Panc1 (cell line): ENCODE results near the gene EYA3. TPM values are rescaled to one million over a fixed set of nuclear protein-coding genes. Genes with fewer than 3 reads are reported as not detected.

Experiments
- ATAC-seq: fragments of 200-7000 bp; cut with Tn5 transposase; 2 replicates; pipeline ENCODE4 v1.9.1; 2020; ENCODE audit warnings: mild to moderate bottlenecking, moderate library complexity
- BruUV-seq: library from RNA; stranded (reverse); fragments of 400-500 nt; replicated peaks from 2 replicates; lab custom pipeline; 2021; lab: Mats Ljungman, UMichigan
- CTCF ChIA-PET: fragments of 300-600 bp; sonication (Branson Sonifier 250); formaldehyde crosslinking; loops from one replicate; lab custom pipeline; 2022; ENCODE audit warnings: antibody characterized with exemption; lab: Charles Lee
- POLR2A ChIA-PET: fragments of 300-600 bp; sonication (Branson Sonifier 250); formaldehyde crosslinking; loops from one replicate; lab custom pipeline; 2022; ENCODE audit warnings: antibody characterized with exemption; lab: Charles Lee
- DNase-seq: peaks from one replicate; pipeline ENCODE4 v3.0.0-alpha.2; 2010; ENCODE audit warnings: low read depth, low spot score
- H3K27ac ChIP-seq: 2 replicates; pipeline ENCODE4 v1.5.1; 2011; ENCODE audit warnings: mild to moderate bottlenecking, low read length, inconsistent platforms
- H3K27me3 ChIP-seq: fragments of 200-500 bp; sonication (Bioruptor generic); 2 replicates; pipeline ENCODE4 v1.6.0; 2014; ENCODE audit warnings: low read length, inconsistent platforms; ENCODE audit not compliant: control insufficient read depth, insufficient read depth
- H3K36me3 ChIP-seq: fragments of 200-500 bp; sonication (Bioruptor generic); 2 replicates; pipeline ENCODE4 v1.5.1; 2014; ENCODE audit warnings: inconsistent platforms, mild to moderate bottlenecking, low read length, moderate library complexity; ENCODE audit not compliant: control insufficient read depth, insufficient read depth
- H3K4me1 ChIP-seq: 2 replicates; pipeline ENCODE4 v1.5.1; 2011; ENCODE audit warnings: inconsistent platforms, mild to moderate bottlenecking, low read length, moderate library complexity; ENCODE audit not compliant: control insufficient read depth, insufficient read depth
- H3K4me3 ChIP-seq, 2 experiments: 2 replicates each; pipeline ENCODE4 v1.5.1; 2011 to 2012; ENCODE audit warnings: low read depth in 2 of 2, low read length in 2 of 2, mild to moderate bottlenecking in 2 of 2, inconsistent platforms in 1 of 2, moderate library complexity in 1 of 2
- H3K9me3 ChIP-seq: fragments of 200-500 bp; sonication (Bioruptor generic); 2 replicates; pipeline ENCODE4 v1.5.1; 2014; ENCODE audit warnings: low read depth, mild to moderate bottlenecking, inconsistent platforms, low read length, moderate library complexity; ENCODE audit not compliant: control insufficient read depth, insufficient read depth
- CTCF ChIP-seq: fragments of 450-650 bp; IDR thresholded peaks from 2 replicates; pipeline ENCODE4 v1.5.1; 2017; ENCODE audit warnings: mild to moderate bottlenecking
- POLR2AphosphoS5 ChIP-seq: IDR thresholded peaks from 2 replicates; pipeline ENCODE4 v1.6.1; 2012; ENCODE audit warnings: mild to moderate bottlenecking, low read depth, low read length, moderate library complexity
- REST ChIP-seq, 2 experiments: IDR thresholded peaks; 2 replicates each; pipeline ENCODE4 v1.6.1; 2011 to 2012; ENCODE audit warnings: low read depth in 2 of 2, control low read depth in 1 of 2, low read length in 1 of 2, mild to moderate bottlenecking in 1 of 2, moderate library complexity in 1 of 2; ENCODE audit not compliant: insufficient read depth in 1 of 2
- SIN3A ChIP-seq: IDR thresholded peaks from 2 replicates; pipeline ENCODE4 v1.6.1; 2012; ENCODE audit warnings: low read depth, mild to moderate bottlenecking, low read length, moderate library complexity, borderline replicate concordance; ENCODE audit not compliant: insufficient read depth
- TCF7L2 ChIP-seq: IDR thresholded peaks from 2 replicates; pipeline ENCODE4 v1.6.1; 2011; ENCODE audit warnings: mild to moderate bottlenecking, low read depth, low read length, inconsistent platforms
- in situ Hi-C: cut with HindIII; loops from 2 replicates; pipeline ENCODE4 v1.10.0; 2016; ENCODE audit warnings: low sequenced_read_pairs, low pct_unique_long_range_greater_than_20kb
- intact Hi-C: fragments of 100-400 bp; cut with micrococcal nuclease; formaldehyde crosslinking; loops from one replicate; pipeline ENCODE4 v1.10.0; 2022; ENCODE audit not compliant: unreplicated experiment
- total RNA-seq: library from RNA; stranded (reverse); gene quantifications from one replicate; pipeline ENCODE4 v1.2.1, GENCODE V29; 2021; ENCODE audit not compliant: unreplicated experiment

The EYA3 gene
- total RNA-seq, 1 experiment from 2014 or later: 17.5 TPM

- Histone ChIP-seq H3K36me3 (no peaks in the 10 kb centered on the region; the same call in 1 of the 2 replicates), H3K27me3 (no peaks in the 10 kb centered on the region), H3K27ac (peak within 1 kb of the TSS; percentile 83), H3K4me3 (peak within 1 kb of the TSS; percentile 78 to 83), H3K4me1 (peaks cover 22% of the 10 kb centered on the region), H3K9me3 (no peaks in the 10 kb centered on the region)
- TF ChIP-seq CTCF (no peak; the same call in 1 of the 2 replicates), POLR2AphosphoS5 (peak; percentile 71)
- ChIA-PET CTCF (interaction anchor here (0.6 kb wide), 1 partner anchor 39 kb away, joined by 3 read pairs; no protein-coding TSS in a partner anchor), POLR2A (interaction anchor here (1.3 kb wide), 1 partner anchor 12 kb away, joined by 3 read pairs; no protein-coding TSS in a partner anchor)
- no peak for DNase-seq
- in situ Hi-C loops: no loop called here
- ATAC-seq: peak; percentile 96
- no TSS peak for BruUV-seq
- intact Hi-C loops: no loop called here
Measured at GRCh38 chr1:27959792-27960603, 128.4 kb downstream of the EYA3 start, which contains the start of gene XKR8. TSS of gene XKR8 (plus strand) at chr1:27959973. CDS start at chr1:27960070, 97 bp downstream.

GRCh38 chr1:27958513-27958912 lies 129.9 kb downstream of the EYA3 start:
- ChIA-PET CTCF (no interaction called here), POLR2A (no interaction called here)
- Histone ChIP-seq H3K4me1 (peaks cover 22% of the 10 kb centered on the region), H3K4me3 (peak overlapping the region in 1 of 2 experiments; percentile 83; a peak in 1 of 4 replicates), H3K27me3 (no peaks in the 10 kb centered on the region), H3K9me3 (no peaks in the 10 kb centered on the region), H3K27ac (no peak overlapping the region), H3K36me3 (no peaks in the 10 kb centered on the region; the same call in 1 of the 2 replicates)
- no peak for DNase-seq
- BruUV-seq: no TSS peak
- no peak for ATAC-seq
- in situ Hi-C loops (no loop called here), intact Hi-C loops (no loop called here)
- no peak for TF ChIP-seq POLR2AphosphoS5
- TF ChIP-seq CTCF: no peak
- TF ChIP-seq TCF7L2: no peak
- no peak for TF ChIP-seq REST (IDR thresholded peaks at IDR 0.05; ENCODE audit: insufficient read depth in 1 of 2, low read depth in 2 of 2, low read length in 1 of 2)
- TF ChIP-seq SIN3A: no peak
